Choroid plexus epithelial cell (primary cell): ENCODE measurements around the gene C14orf132.

Experiments
- DNase-seq: peaks from one replicate; pipeline ENCODE4 v3.0.0-alpha.2; 2010; ENCODE audit warnings: low read depth
- H3K4me3 ChIP-seq: 2 replicates; pipeline ENCODE4 v1.5.1; 2011; ENCODE audit warnings: low read depth, mild to moderate bottlenecking, control low read depth, low read length, moderate library complexity
- CTCF ChIP-seq: conservative IDR thresholded peaks from 2 replicates; pipeline ENCODE4 v1.5.1; 2011; ENCODE audit warnings: low read depth, mild to moderate bottlenecking, control low read depth, inconsistent platforms, low read length, moderate library complexity

C14orf132 gene

GRCh38 chr14:96038920-96039632, at the start of gene C14orf132:
C14orf132 (plus strand) TSS chr14:96039362; CDS start chr14:96039501, 139 bp downstream.
- peak; percentile 62 for DNase-seq
- peak within 1 kb of the TSS; percentile 90 for H3K4me3 ChIP-seq
- no peak for TF ChIP-seq CTCF

- H3K4me3 ChIP-seq, result no peak overlapping the region
- DNase-seq, result peak; percentile 68
- TF ChIP-seq CTCF, result peak; percentile 84
Observed at GRCh38 chr14:95993768-95994592, 45.2 kb upstream of the C14orf132 start.

GRCh38 chr14:95994593-95994928, 44.6 kb upstream of the C14orf132 start:
- DNase-seq, result no peak
- TF ChIP-seq CTCF, result no peak
- H3K4me3 ChIP-seq, result no peak overlapping the region

GRCh38 chr14:95998656-95999055, 40.5 kb upstream of the C14orf132 start:
- no peak overlapping the region for H3K4me3 ChIP-seq
- TF ChIP-seq CTCF, result peak; percentile 58
- peak; percentile 73 for DNase-seq

GRCh38 chr14:96001866-96002497, 37.2 kb upstream of the C14orf132 start:
- peak; percentile 20 for DNase-seq
- H3K4me3 ChIP-seq, result no peak overlapping the region
- no peak for TF ChIP-seq CTCF

- H3K4me3 ChIP-seq, result no peak overlapping the region
- TF ChIP-seq CTCF, result no peak
- DNase-seq, result no peak
Observed at GRCh38 chr14:96002498-96002884, 36.7 kb upstream of the C14orf132 start.
